ENCODE measurements around the gene FARP1.

DNA sequence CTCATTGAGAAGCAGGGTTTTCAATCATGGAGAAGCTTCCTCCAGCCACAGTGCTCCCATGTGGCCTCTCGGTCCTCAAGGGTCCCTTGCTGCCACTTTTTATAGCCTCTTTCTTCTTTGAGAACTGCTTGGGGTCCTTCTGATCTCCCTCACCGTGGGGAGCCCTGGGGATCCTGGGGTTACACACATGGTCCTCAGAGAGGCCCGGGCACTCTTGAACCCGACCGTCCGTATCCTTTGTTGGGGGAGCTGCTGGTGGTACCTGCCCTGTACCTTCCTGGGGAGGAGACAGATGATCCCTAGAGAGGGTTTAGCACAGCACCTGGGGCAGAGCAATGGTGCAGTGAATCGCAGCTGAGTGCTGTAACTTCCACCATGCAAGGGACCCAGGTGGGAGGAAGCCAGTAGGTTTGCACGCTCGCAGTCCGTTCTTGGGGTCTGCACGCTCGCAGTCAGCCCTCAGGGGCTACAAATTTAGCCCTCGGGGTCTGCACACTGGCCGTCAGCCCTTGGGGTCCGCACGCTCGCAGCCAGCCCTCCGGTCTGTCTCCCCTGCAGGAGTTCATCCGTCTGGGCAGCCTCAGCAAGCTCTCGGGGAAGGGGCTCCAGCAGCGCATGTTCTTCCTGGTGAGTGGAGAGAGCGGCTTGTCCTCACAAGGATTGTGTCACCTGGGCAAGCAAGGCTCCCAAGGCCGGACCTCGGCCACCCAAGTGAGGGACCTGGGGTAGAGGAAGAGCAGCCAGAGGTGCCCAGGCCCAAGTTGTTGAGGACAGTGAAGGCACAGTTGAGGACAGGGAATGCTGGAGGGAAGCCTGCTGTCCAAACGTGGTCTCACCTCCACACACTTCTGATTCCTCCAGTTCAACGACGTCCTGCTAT, 295.6 kb downstream of the FARP1 start:
- TF ChIP-seq CTCF (IDR thresholded peaks at IDR 0.05; ENCODE audit: insufficient read depth, low read length, poor library complexity, severe bottlenecking) (no peak), EZH2phosphoT487 (conservative IDR thresholded peaks at IDR 0.05; ENCODE audit: low read length) (no peak)

Measured in SU-DHL-6 (cell line).